A204.1 (cell line): Measurements from ENCODE around the gene PBXIP1.
"Not testable (repeated sequence)": the region's sequence is repeated elsewhere in the genome, so short reads cannot be mapped to it uniquely, and the experiment has no call there.

ENCODE experiments used
- FAIRE-seq: peaks from 2 replicates; lab custom pipeline; 2012; peaks lifted over from hg19 to GRCh38; lab: Jason Lieb, UNC

PBXIP1 gene

GRCh38 chr1:154994591-154994990, 38.7 kb upstream of the PBXIP1 start:
- FAIRE-seq, result no peak

GRCh38 chr1:154994269-154994587, 38.3 kb upstream of the PBXIP1 start:
- FAIRE-seq, result no peak

GRCh38 chr1:154993572-154994268, 37.8 kb upstream of the PBXIP1 start, which contains the start of gene LENEP:
LENEP (plus strand) TSS chr1:154993586; CDS start chr1:154993608, 22 bp downstream.
- FAIRE-seq, result no peak

GRCh38 chr1:154992721-154993571, 37.0 kb upstream of the PBXIP1 start:
- FAIRE-seq, result no peak

- FAIRE-seq, result no peak
These were observed 34.4 kb upstream of the PBXIP1 start for GRCh38 chr1:154990276-154990675.

GRCh38 chr1:154989195-154989860, 33.4 kb upstream of the PBXIP1 start:
- FAIRE-seq, result no peak

GRCh38 chr1:154988058-154988954, 32.4 kb upstream of the PBXIP1 start:
- FAIRE-seq, result no peak

GRCh38 chr1:154987326-154987725, 31.4 kb upstream of the PBXIP1 start:
- FAIRE-seq, result no peak

- FAIRE-seq, result not testable (repeated sequence)
These were observed 30.8 kb upstream of the PBXIP1 start for GRCh38 chr1:154986736-154987135.

- no peak for FAIRE-seq
These were observed 28.0 kb upstream of the PBXIP1 start for GRCh38 chr1:154983776-154984466.

GRCh38 chr1:154982897-154983648, 27.2 kb upstream of the PBXIP1 start, which contains the start of gene FLAD1:
FLAD1 (plus strand) TSS chr1:154983344; CDS start chr1:154983695, 351 bp downstream.
- peak; percentile 96 for FAIRE-seq

- FAIRE-seq, result no peak
These were observed 26.4 kb upstream of the PBXIP1 start for GRCh38 chr1:154982341-154982740.

- FAIRE-seq, result no peak
These were observed 22.5 kb upstream of the PBXIP1 start for GRCh38 chr1:154978360-154978759.

GRCh38 chr1:154977762-154978161, 21.9 kb upstream of the PBXIP1 start:
- not testable (repeated sequence) for FAIRE-seq

GRCh38 chr1:154975409-154976059, 19.6 kb upstream of the PBXIP1 start:
- no peak for FAIRE-seq

GRCh38 chr1:154974808-154975408, 19.0 kb upstream of the PBXIP1 start:
- peak; percentile 80 for FAIRE-seq

GRCh38 chr1:154974102-154974807, 18.4 kb upstream of the PBXIP1 start, which contains the start of gene CKS1B:
CKS1B (plus strand) TSS chr1:154974681; CDS start chr1:154974746, 65 bp downstream.
- FAIRE-seq, result peak; percentile 99

- peak; percentile 99 for FAIRE-seq
These were observed 17.6 kb upstream of the PBXIP1 start for GRCh38 chr1:154973344-154974101.
